SK-N-SH (cell line): ENCODE measurements around the gene MACROD2. TPM values are rescaled to one million over a fixed set of nuclear protein-coding genes. Genes with fewer than 3 reads are reported as not detected.

ENCODE experiments used
- CTCF ChIA-PET: fragments of 300-600, 350-600 bp; formaldehyde crosslinking; extraction: SDS; loops from one replicate; lab custom pipeline; 2021; lab: Yijun Ruan, JAX
- POLR2A ChIA-PET: fragments of 350-600 bp; sonication (Branson Sonifier 250); formaldehyde crosslinking; extraction: SDS; loops from one replicate; lab custom pipeline; 2020; ENCODE audit warnings: antibody characterized with exemption, inconsistent platforms; lab: Yijun Ruan, JAX
- DNase-seq: peaks from one replicate; pipeline ENCODE4 v3.0.0; 2012
- H2AFZ ChIP-seq: fragments of 200-600 bp; sonication (generic); 2 replicates; pipeline ENCODE4 v1.8.1; 2016; ENCODE audit warnings: antibody characterized with exemption, mild to moderate bottlenecking, low read depth
- H3F3A ChIP-seq: fragments of 200-600 bp; sonication (generic); replicated peaks from 2 replicates; pipeline ENCODE3; 2016; ENCODE audit warnings: antibody characterized with exemption, mild to moderate bottlenecking; ENCODE audit not compliant: insufficient read depth
- H3K27ac ChIP-seq, 2 experiments: fragments of 200-500 bp in 1 of 2; fragments of 200-600 bp in 1 of 2; sonication (Bioruptor generic) in 1 of 2; sonication (generic), shearing (Covaris generic) in 1 of 2; 2 replicates each; pipeline versions ENCODE4 v1.5.1 to v1.6.1; 2014 to 2016; ENCODE audit warnings: low read depth in 2 of 2, inconsistent platforms in 1 of 2, low read length in 1 of 2, mild to moderate bottlenecking in 1 of 2, mixed read lengths in 1 of 2
- H3K27me3 ChIP-seq: fragments of 200-600 bp; sonication (generic), shearing (Covaris generic); 2 replicates; pipeline ENCODE4 v1.6.1; 2016; ENCODE audit warnings: mixed run types; ENCODE audit not compliant: insufficient read depth
- H3K36me3 ChIP-seq, 2 experiments: fragments of 200-500 bp in 1 of 2; fragments of 200-600 bp in 1 of 2; sonication (Bioruptor generic) in 1 of 2; sonication (generic) in 1 of 2; replicated peaks in 1 of 2; 2 replicates each; pipeline versions ENCODE3 to v1.5.1; 2014 to 2016; ENCODE audit warnings: low read length in 1 of 2, mild to moderate bottlenecking in 1 of 2; ENCODE audit not compliant: insufficient read depth in 2 of 2, control insufficient read depth in 1 of 2
- H3K4me1 ChIP-seq, 2 experiments: fragments of 200-500 bp in 1 of 2; fragments of 200-600 bp in 1 of 2; sonication (Bioruptor generic) in 1 of 2; sonication (generic), shearing (Covaris generic) in 1 of 2; 2 replicates each; pipeline versions ENCODE4 v1.5.1 to v1.6.1; 2014 to 2016; ENCODE audit warnings: low read depth in 1 of 2, low read length in 1 of 2, mixed run types in 1 of 2; ENCODE audit not compliant: insufficient read depth in 2 of 2, control insufficient read depth in 1 of 2
- H3K4me2 ChIP-seq: fragments of 200-600 bp; sonication (generic), shearing (Covaris generic); 2 replicates; pipeline ENCODE4 v1.6.1; 2017; ENCODE audit warnings: mixed run types
- H3K4me3 ChIP-seq, 2 experiments: fragments of 200-500 bp in 1 of 2; fragments of 200-600 bp in 1 of 2; sonication (Bioruptor generic) in 1 of 2; sonication (generic), shearing (Covaris generic) in 1 of 2; 2 replicates each; pipeline versions ENCODE4 v1.5.1 to v1.8.1; 2014 to 2016; ENCODE audit warnings: low read depth in 2 of 2, inconsistent platforms in 1 of 2, low read length in 1 of 2, mild to moderate bottlenecking in 1 of 2, mixed read lengths in 1 of 2, moderate library complexity in 1 of 2
- H3K79me2 ChIP-seq: fragments of 200-600 bp; sonication (generic); 2 replicates; pipeline ENCODE4 v1.8.1; 2017; ENCODE audit warnings: mild to moderate bottlenecking; ENCODE audit not compliant: insufficient read depth
- H3K9ac ChIP-seq: fragments of 200-600 bp; sonication (generic); 2 replicates; pipeline ENCODE4 v1.6.1; 2017; ENCODE audit warnings: mixed run types
- H3K9me2 ChIP-seq: fragments of 200-600 bp; sonication (generic); 2 replicates; pipeline ENCODE4 v1.6.1; 2017; ENCODE audit warnings: mixed run types
- H3K9me3 ChIP-seq: fragments of 200-600 bp; sonication (generic); 2 replicates; pipeline ENCODE4 v1.6.1; 2017; ENCODE audit warnings: mixed run types, mild to moderate bottlenecking, moderate library complexity
- H4K20me1 ChIP-seq: fragments of 200-600 bp; sonication (generic); 2 replicates; pipeline ENCODE4 v1.6.1; 2017; ENCODE audit warnings: mild to moderate bottlenecking, mixed run types; ENCODE audit not compliant: insufficient read depth
- ELF1 ChIP-seq: IDR thresholded peaks from 2 replicates; pipeline ENCODE4 v1.4.0; 2012
- EP300 ChIP-seq, 2 experiments: IDR thresholded peaks; 2 replicates each; pipeline versions ENCODE4 v1.4.0 to v1.6.1; 2012; ENCODE audit warnings: borderline replicate concordance in 1 of 2, low read depth in 1 of 2, low read length in 1 of 2
- GATA2 ChIP-seq: sonication (generic); formaldehyde crosslinking; IDR thresholded peaks from 2 replicates; pipeline ENCODE4 v1.5.0; 2020; ENCODE audit warnings: mild to moderate bottlenecking, missing genetic modification reagents
- MAX ChIP-seq: IDR thresholded peaks from 2 replicates; pipeline ENCODE4 v1.4.0; 2012; ENCODE audit warnings: low read depth
- MEF2A ChIP-seq: IDR thresholded peaks from 2 replicates; pipeline ENCODE4 v1.4.0; 2012; ENCODE audit warnings: low read depth, borderline replicate concordance
- NRF1 ChIP-seq: IDR thresholded peaks from 2 replicates; pipeline ENCODE4 v1.6.1; 2012; ENCODE audit warnings: low read depth, mild to moderate bottlenecking, low read length
- PBX3 ChIP-seq: IDR thresholded peaks from 2 replicates; pipeline ENCODE4; 2012
- RFX5 ChIP-seq: IDR thresholded peaks from 2 replicates; pipeline ENCODE4 v1.6.1; 2012; ENCODE audit warnings: mild to moderate bottlenecking, improper control_type of control experiment, low read length
- RXRA ChIP-seq: IDR thresholded peaks from 2 replicates; pipeline ENCODE4 v1.4.0; 2012; ENCODE audit warnings: low read depth, mild to moderate bottlenecking, borderline replicate concordance
- SIN3A ChIP-seq: IDR thresholded peaks from 2 replicates; pipeline ENCODE4 v1.6.1; 2012; ENCODE audit warnings: low read depth, mild to moderate bottlenecking, low read length, moderate library complexity, borderline replicate concordance
- SMC3 ChIP-seq: IDR thresholded peaks from 2 replicates; pipeline ENCODE4 v1.6.1; 2012; ENCODE audit warnings: low read depth, low read length, improper control_type of control experiment
- TAF1 ChIP-seq: IDR thresholded peaks from 2 replicates; pipeline ENCODE4 v1.6.1; 2012; ENCODE audit warnings: low read depth, mild to moderate bottlenecking, low read length, moderate library complexity, borderline replicate concordance
- TCF12 ChIP-seq: IDR thresholded peaks from 2 replicates; pipeline ENCODE4 v1.4.0; 2012
- USF2 ChIP-seq: fragments of 150-350 bp; IDR thresholded peaks from 2 replicates; pipeline ENCODE4 v1.6.1; 2017; ENCODE audit warnings: antibody characterized with exemption, low read length, low read depth, borderline replicate concordance
- YY1 ChIP-seq: IDR thresholded peaks from 2 replicates; pipeline ENCODE4 v1.4.0; 2012; ENCODE audit warnings: low read depth, mild to moderate bottlenecking
- ZBTB33 ChIP-seq: IDR thresholded peaks from 2 replicates; pipeline ENCODE4 v1.4.0; 2012; ENCODE audit warnings: low read depth, borderline replicate concordance
- WGBS: methylation state at CpG from one replicate; pipeline ENCODE4 v1.1.6; 2017; ENCODE audit warnings: low lambda C conversion rate; 5-methylcytosine and 5-hydroxymethylcytosine counted together
- polyA plus RNA-seq, 3 experiments: library from polyadenylated mRNA; depleted of rRNA; stranded (reverse); fragments of >200 nt; gene quantifications; 2 replicates each; pipeline ENCODE4 v1.2.3, GENCODE V29; 2012

Gene MACROD2
- polyA plus RNA-seq, 1 of the 3 experiments (the other 2 are of a cell fraction): 0.33 TPM

GRCh38 chr20:15494851-15495250 lies 1499.5 kb downstream of the MACROD2 start:
- H3K4me1 ChIP-seq: no peaks in the 10 kb centered on the region; a peak in 1 of 4 replicates
- DNase-seq: no peak
- H3F3A ChIP-seq: no peaks in the 10 kb centered on the region
- no peaks in the 10 kb centered on the region for H3K27me3 ChIP-seq
- TF ChIP-seq RFX5 (no peak), MAX (no peak)
- no peak overlapping the region for H3K4me3 ChIP-seq
- ChIA-PET POLR2A (no interaction called here), CTCF (no interaction called here)
- no peak overlapping the region for H3K9ac ChIP-seq
- H3K4me2 ChIP-seq: no peak overlapping the region
- no peaks in the 10 kb centered on the region for H3K9me3 ChIP-seq
- no peak overlapping the region for H3K27ac ChIP-seq
- H2AFZ ChIP-seq: no peak overlapping the region
- H3K9me2 ChIP-seq: no peaks in the 10 kb centered on the region
- H4K20me1 ChIP-seq: no peaks in the 10 kb centered on the region
- H3K36me3 ChIP-seq: no peaks in the 10 kb centered on the region
- H3K79me2 ChIP-seq: no peaks in the 10 kb centered on the region
- WGBS: 30% methylated on average over 2 of the region's 2 CpGs

- TF ChIP-seq SIN3A (no peak), ZBTB33 (no peak)
- H3K9me3 ChIP-seq: no peaks in the 10 kb centered on the region
- H4K20me1 ChIP-seq: no peaks in the 10 kb centered on the region
- CTCF ChIA-PET: interaction anchor here (0.7 kb wide), 1 partner anchor 22 kb away, joined by 3 read pairs; no protein-coding TSS in a partner anchor
- no peaks in the 10 kb centered on the region for H3K36me3 ChIP-seq
- no peaks in the 10 kb centered on the region for H3K79me2 ChIP-seq
- no peak overlapping the region for H3K27ac ChIP-seq
- WGBS: 51% methylated on average over 3 of the region's 3 CpGs
- no peaks in the 10 kb centered on the region for H3F3A ChIP-seq
- H2AFZ ChIP-seq: no peak overlapping the region
- no peak overlapping the region for H3K9ac ChIP-seq
- H3K27me3 ChIP-seq: no peaks in the 10 kb centered on the region
- no peaks in the 10 kb centered on the region for H3K9me2 ChIP-seq
- H3K4me2 ChIP-seq: no peak overlapping the region
- POLR2A ChIA-PET: no interaction called here
- no peak for DNase-seq
- H3K4me3 ChIP-seq: no peak overlapping the region
- H3K4me1 ChIP-seq: no peaks in the 10 kb centered on the region; a peak in 1 of 4 replicates
Measured at GRCh38 chr20:15496501-15497039, 1501.3 kb downstream of the MACROD2 start.

- Histone ChIP-seq H3K4me3 (no peak overlapping the region), H3K4me2 (no peak overlapping the region), H3K27ac (no peak overlapping the region), H3K9ac (no peak overlapping the region), H3K9me3 (no peaks in the 10 kb centered on the region), H3K79me2 (no peaks in the 10 kb centered on the region)
- TF ChIP-seq SIN3A (no peak), EP300 (IDR thresholded peaks at IDR 0.05; ENCODE audit: borderline replicate concordance in 1 of 2, low read depth in 1 of 2, low read length in 1 of 2) (no peak), MEF2A (no peak), GATA2 (no peak), NRF1 (no peak), MAX (no peak), YY1 (no peak), RXRA (no peak), USF2 (no peak), TCF12 (no peak), SMC3 (no peak), TAF1 (no peak), PBX3 (no peak), ELF1 (no peak)
- TF ChIP-seq, all 33 proteins: peak for 0
- no peaks in the 10 kb centered on the region for H3K4me1 ChIP-seq
- no peak for DNase-seq
- ChIA-PET POLR2A (no interaction called here), CTCF (no interaction called here)
- H4K20me1 ChIP-seq: no peaks in the 10 kb centered on the region
- H2AFZ ChIP-seq: no peak overlapping the region
- H3K9me2 ChIP-seq: no peaks in the 10 kb centered on the region
- H3F3A ChIP-seq: no peaks in the 10 kb centered on the region
- no peaks in the 10 kb centered on the region for H3K27me3 ChIP-seq
- H3K36me3 ChIP-seq: no peaks in the 10 kb centered on the region
- WGBS: 50% methylated on average over 2 of the region's 2 CpGs
Measured at GRCh38 chr20:15498926-15499325, 1503.6 kb downstream of the MACROD2 start.
